Endothelial cell (in vitro differentiated cells): ENCODE data around the gene DUSP2. TPM values are rescaled to one million over a fixed set of nuclear protein-coding genes. Genes with fewer than 3 reads are reported as not detected.

Experiments used
- DNase-seq: peaks from one replicate; pipeline ENCODE4 v3.0.0; 2021; ENCODE audit warnings: low spot score
- H3K27ac Mint-ChIP-seq: one replicate; pipeline ENCODE4 v1.8.0; 2021; ENCODE audit warnings: mixed read lengths, inconsistent platforms; ENCODE audit not compliant: unreplicated experiment
- H3K27me3 Mint-ChIP-seq: one replicate; pipeline ENCODE4 v1.8.0; 2021; ENCODE audit warnings: mild to moderate bottlenecking, moderate library complexity, mixed read lengths, inconsistent platforms; ENCODE audit not compliant: unreplicated experiment
- H3K36me3 Mint-ChIP-seq: one replicate; pipeline ENCODE4 v1.8.0; 2021; ENCODE audit warnings: mild to moderate bottlenecking, low read depth, mixed read lengths, inconsistent platforms; ENCODE audit not compliant: unreplicated experiment
- H3K4me1 Mint-ChIP-seq: one replicate; pipeline ENCODE4 v1.8.0; 2021; ENCODE audit warnings: mild to moderate bottlenecking, mixed read lengths, inconsistent platforms; ENCODE audit not compliant: unreplicated experiment
- H3K4me3 Mint-ChIP-seq: one replicate; pipeline ENCODE4 v1.8.0; 2021; ENCODE audit warnings: mild to moderate bottlenecking, mixed read lengths, inconsistent platforms; ENCODE audit not compliant: unreplicated experiment
- H3K9me3 Mint-ChIP-seq: one replicate; pipeline ENCODE4 v1.8.0; 2021; ENCODE audit warnings: mixed read lengths, inconsistent platforms; ENCODE audit not compliant: unreplicated experiment
- total RNA-seq: library from RNA; stranded (reverse); fragmentation: NEBNext Ultra II Directional; extraction: Animal tissue kit (Norgen Biotek cat#: 25700); gene quantifications from one replicate; pipeline ENCODE4 v1.2.1, GENCODE V29; 2021; ENCODE audit not compliant: unreplicated experiment
- TF ChIP-seq, protein P1 (sequence below): fragments of 200-600 bp; sonication (generic); IDR thresholded peaks from one replicate; pipeline ENCODE4 v1.5.0; 2021; ENCODE audit warnings: antibody characterized with exemption; ENCODE audit not compliant: unreplicated experiment

DUSP2 gene
- total RNA-seq, 1 donor from 2014 or later, result not detected

DNA sequence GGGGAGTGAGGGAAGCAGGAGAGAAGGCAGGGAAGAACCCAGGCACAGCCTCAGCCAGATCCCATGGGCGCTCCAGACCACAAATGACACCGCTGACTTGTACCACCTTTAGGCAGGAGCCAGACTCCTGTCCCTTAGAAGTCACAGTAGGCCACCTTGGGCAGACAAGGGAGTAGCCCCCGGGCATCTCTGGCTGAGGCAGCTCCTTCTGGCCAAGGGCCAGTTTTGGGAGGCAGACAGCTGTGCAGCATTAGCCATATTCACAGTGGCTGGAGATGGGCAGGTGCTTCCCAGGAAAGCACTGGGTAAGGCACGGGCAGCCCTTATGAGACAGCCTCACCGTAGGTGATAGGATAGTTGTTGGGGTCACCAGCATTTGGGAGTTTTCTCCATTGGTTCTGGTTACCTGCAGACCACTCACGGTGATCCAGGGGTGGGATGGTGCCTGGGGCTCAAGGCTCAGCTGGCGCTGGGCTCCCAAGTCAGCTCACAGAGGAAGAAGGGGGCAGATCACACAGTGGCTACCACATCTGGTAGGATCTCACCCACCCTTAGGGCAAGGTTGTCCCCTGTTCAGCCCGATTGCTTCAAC, 9.0 kb downstream of the DUSP2 start:
- H3K4me1 Mint-ChIP-seq, result peaks cover 5% of the 10 kb centered on the region
- H3K27me3 Mint-ChIP-seq, result peaks cover 11% of the 10 kb centered on the region

DNA sequence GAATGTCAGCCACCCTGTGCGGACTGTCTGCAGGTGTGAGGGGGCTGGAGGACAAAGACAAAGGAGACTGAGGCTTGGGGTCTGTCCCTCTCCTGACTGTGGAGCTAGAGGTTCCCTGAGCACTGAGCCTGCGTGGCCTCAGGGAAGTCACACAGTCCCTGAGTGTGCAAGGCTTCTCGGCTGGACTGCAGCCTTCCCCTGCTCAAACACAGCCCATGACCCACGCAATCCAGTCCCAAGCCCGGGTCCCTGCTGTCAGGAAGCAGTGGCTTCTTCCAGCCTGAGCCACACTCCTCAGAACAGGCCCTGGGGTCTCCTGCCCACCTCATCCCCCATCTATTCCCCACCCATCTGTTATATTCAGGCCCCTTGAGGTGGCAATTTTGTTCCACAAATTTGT, 9.6 kb downstream of the DUSP2 start:
- DNase-seq, result no peak
- H3K36me3 Mint-ChIP-seq, result no peaks in the 10 kb centered on the region
- no peak overlapping the region for H3K4me3 Mint-ChIP-seq
- H3K27ac Mint-ChIP-seq, result no peak overlapping the region
- H3K27me3 Mint-ChIP-seq, result peaks cover 11% of the 10 kb centered on the region
- H3K4me1 Mint-ChIP-seq, result peaks cover 5% of the 10 kb centered on the region
- TF ChIP-seq, protein P1, sequence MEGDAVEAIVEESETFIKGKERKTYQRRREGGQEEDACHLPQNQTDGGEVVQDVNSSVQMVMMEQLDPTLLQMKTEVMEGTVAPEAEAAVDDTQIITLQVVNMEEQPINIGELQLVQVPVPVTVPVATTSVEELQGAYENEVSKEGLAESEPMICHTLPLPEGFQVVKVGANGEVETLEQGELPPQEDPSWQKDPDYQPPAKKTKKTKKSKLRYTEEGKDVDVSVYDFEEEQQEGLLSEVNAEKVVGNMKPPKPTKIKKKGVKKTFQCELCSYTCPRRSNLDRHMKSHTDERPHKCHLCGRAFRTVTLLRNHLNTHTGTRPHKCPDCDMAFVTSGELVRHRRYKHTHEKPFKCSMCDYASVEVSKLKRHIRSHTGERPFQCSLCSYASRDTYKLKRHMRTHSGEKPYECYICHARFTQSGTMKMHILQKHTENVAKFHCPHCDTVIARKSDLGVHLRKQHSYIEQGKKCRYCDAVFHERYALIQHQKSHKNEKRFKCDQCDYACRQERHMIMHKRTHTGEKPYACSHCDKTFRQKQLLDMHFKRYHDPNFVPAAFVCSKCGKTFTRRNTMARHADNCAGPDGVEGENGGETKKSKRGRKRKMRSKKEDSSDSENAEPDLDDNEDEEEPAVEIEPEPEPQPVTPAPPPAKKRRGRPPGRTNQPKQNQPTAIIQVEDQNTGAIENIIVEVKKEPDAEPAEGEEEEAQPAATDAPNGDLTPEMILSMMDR, result no peak
- no peaks in the 10 kb centered on the region for H3K9me3 Mint-ChIP-seq

More for the DNA sequence above, 9.0 kb downstream of the DUSP2 start:
- H3K4me3 Mint-ChIP-seq, result no peak overlapping the region
- H3K27ac Mint-ChIP-seq, result no peak overlapping the region
- H3K36me3 Mint-ChIP-seq, result no peaks in the 10 kb centered on the region
- H3K9me3 Mint-ChIP-seq, result no peaks in the 10 kb centered on the region
- TF ChIP-seq, protein P1, result no peak
- no peak for DNase-seq

DNA sequence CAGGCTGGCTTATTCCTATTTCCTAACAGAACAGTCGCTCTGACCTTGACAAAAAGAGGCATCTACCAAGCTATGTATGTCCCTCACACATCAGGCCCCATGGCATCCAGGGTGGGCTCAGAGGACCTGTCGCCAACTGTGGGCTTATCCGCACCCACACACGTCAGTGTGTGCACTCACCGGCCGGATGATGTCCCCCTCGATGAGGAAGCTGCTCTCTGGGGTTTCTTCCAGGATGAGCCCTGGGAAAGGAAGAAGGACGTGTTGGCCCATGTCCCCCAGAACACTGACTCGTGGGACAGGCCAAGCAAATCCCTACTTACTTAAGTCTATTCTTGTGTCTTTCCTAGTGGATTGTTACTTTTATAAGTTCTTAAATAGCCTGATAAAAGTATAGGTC, 10.1 kb downstream of the DUSP2 start:
- no peak for DNase-seq
- Mint-ChIP-seq H3K27me3 (peaks cover 12% of the 10 kb centered on the region), H3K27ac (no peak overlapping the region), H3K9me3 (no peaks in the 10 kb centered on the region), H3K36me3 (no peaks in the 10 kb centered on the region), H3K4me3 (no peak overlapping the region), H3K4me1 (peaks cover 5% of the 10 kb centered on the region)
- TF ChIP-seq, protein P1, result no peak

DNA sequence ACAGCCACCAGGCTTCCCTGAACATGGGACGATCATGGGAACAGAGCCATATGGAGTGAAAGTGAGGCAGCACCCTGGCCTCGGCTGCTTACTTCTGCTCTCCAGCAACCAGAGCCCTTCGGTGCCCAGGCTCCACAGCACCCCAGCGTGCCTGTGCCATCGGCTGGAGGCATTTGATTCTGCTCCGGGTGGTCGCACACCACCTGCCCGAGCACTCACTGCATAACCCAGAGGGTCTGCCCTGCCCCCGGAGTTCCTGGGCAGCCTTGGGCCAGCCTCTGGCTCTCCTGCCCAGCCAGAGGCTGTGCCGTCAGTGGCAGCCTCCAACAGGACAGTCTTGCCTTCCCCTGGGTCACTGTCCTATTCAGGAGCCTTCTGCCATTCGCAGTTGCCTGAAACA, 10.8 kb downstream of the DUSP2 start:
- Mint-ChIP-seq H3K4me1 (peaks cover 5% of the 10 kb centered on the region), H3K4me3 (no peak overlapping the region), H3K36me3 (no peaks in the 10 kb centered on the region), H3K27me3 (peaks cover 12% of the 10 kb centered on the region), H3K27ac (no peak overlapping the region), H3K9me3 (no peaks in the 10 kb centered on the region)
- TF ChIP-seq, protein P1, result no peak
- no peak for DNase-seq

DNA sequence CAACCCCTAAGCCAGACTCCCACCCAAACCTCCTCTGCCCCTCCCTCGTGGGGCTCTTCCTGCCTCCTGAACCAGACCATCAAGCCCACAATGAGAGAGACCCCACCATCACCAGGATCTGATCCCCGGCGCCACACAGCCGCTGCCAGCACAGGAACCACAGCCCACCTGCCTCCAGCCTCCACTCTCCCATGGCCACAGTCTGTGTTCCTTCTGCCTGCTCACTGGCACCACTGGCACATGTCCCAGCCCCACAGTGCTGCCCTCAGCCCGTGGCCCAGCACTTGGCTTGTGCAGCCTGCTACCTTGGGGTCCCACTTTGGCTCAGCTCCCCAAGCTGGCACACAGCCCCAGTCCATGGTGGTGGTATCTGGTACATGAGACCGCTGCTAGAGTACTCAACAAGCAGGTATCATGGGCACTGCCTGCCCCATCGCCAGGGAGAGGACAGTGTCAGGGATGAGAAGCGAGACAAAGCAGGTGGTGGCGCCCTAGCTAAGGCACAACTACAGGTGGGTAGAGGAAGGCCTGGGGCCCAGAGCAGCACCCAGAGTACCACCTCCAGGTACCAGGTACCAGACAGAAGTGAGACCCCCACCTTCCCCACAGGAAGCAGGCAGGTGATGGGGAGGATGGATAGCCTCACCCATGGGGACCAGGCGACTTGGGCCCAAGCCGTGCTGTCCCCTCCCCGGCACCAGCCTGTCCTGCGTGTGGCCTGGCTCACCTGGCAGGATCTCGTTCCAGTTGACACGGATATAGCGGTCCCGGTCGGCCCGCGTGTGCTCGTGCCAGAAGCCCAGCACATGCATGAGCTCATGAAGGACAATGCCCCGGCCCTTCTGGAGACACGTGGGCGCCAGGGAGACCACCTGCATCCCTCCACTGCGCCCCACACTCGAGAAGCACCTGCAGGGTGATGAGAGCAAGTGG, 13.2 kb downstream of the DUSP2 start:
- Mint-ChIP-seq H3K27ac (no peak overlapping the region), H3K4me3 (no peak overlapping the region), H3K36me3 (no peaks in the 10 kb centered on the region), H3K9me3 (no peaks in the 10 kb centered on the region), H3K27me3 (peaks cover 12% of the 10 kb centered on the region), H3K4me1 (peaks cover 5% of the 10 kb centered on the region)
- DNase-seq, result no peak
- TF ChIP-seq, protein P1, result no peak
